ENCODE data around the gene ACOXL.

ACOXL gene

GRCh38 chr2:111145951-111146350, 413.6 kb downstream of the ACOXL start:
- H3K4me3 ChIP-seq (ENCODE audit: low read depth, low read length): no peak overlapping the region
- no peak for DNase-seq (ENCODE audit: low read depth, low spot score)
- no peak for TF ChIP-seq CTCF (IDR thresholded peaks at IDR 0.05; ENCODE audit: low read depth, low read length)
- in situ Hi-C loops (cut with HindIII; ENCODE audit: low sequenced_read_pairs): loop anchor here (25.0 kb wide), 1 partner anchor 541 kb away; no protein-coding TSS in a partner anchor

- in situ Hi-C loops (cut with HindIII; ENCODE audit: low sequenced_read_pairs): loop anchor here (25.0 kb wide), 1 partner anchor 539 kb away; no protein-coding TSS in a partner anchor
These were observed 416.0 kb downstream of the ACOXL start for GRCh38 chr2:111148225-111148873.

GRCh38 chr2:111148925-111149324, 416.6 kb downstream of the ACOXL start:
- in situ Hi-C loops (cut with HindIII; ENCODE audit: low sequenced_read_pairs): loop anchor here (25.0 kb wide), 1 partner anchor 538 kb away; no protein-coding TSS in a partner anchor
- TF ChIP-seq CTCF (IDR thresholded peaks at IDR 0.05; ENCODE audit: low read depth, low read length): no peak
- H3K4me3 ChIP-seq (ENCODE audit: low read depth, low read length): no peak overlapping the region
- DNase-seq (ENCODE audit: low read depth, low spot score): no peak

More at GRCh38 chr2:111148225-111148873, 416.0 kb downstream of the ACOXL start:
- H3K4me3 ChIP-seq (ENCODE audit: low read depth, low read length): no peak overlapping the region
- no peak for TF ChIP-seq CTCF (IDR thresholded peaks at IDR 0.05; ENCODE audit: low read depth, low read length)
- DNase-seq (ENCODE audit: low read depth, low spot score): no peak

GRCh38 chr2:111149882-111150455, 417.6 kb downstream of the ACOXL start:
- DNase-seq (ENCODE audit: low read depth, low spot score): no peak
- no peak overlapping the region for H3K4me3 ChIP-seq (ENCODE audit: low read depth, low read length)
- TF ChIP-seq CTCF (IDR thresholded peaks at IDR 0.05; ENCODE audit: low read depth, low read length): no peak
- in situ Hi-C loops (cut with HindIII; ENCODE audit: low sequenced_read_pairs): loop anchor here (25.0 kb wide), 1 partner anchor 537 kb away; no protein-coding TSS in a partner anchor

GRCh38 chr2:111154758-111155157, 422.4 kb downstream of the ACOXL start:
- no peak overlapping the region for H3K4me3 ChIP-seq (ENCODE audit: low read depth, low read length)
- TF ChIP-seq CTCF (IDR thresholded peaks at IDR 0.05; ENCODE audit: low read depth, low read length): no peak
- in situ Hi-C loops (cut with HindIII; ENCODE audit: low sequenced_read_pairs): no loop called here
- no peak for DNase-seq (ENCODE audit: low read depth, low spot score)

GRCh38 chr2:111155610-111156009, 423.2 kb downstream of the ACOXL start:
- DNase-seq (ENCODE audit: low read depth, low spot score): no peak
- no peak overlapping the region for H3K4me3 ChIP-seq (ENCODE audit: low read depth, low read length)
- in situ Hi-C loops (cut with HindIII; ENCODE audit: low sequenced_read_pairs): no loop called here
- no peak for TF ChIP-seq CTCF (IDR thresholded peaks at IDR 0.05; ENCODE audit: low read depth, low read length)

Measured in astrocyte of the spinal cord (primary cell).